GM18517 (cell line): ENCODE results near the gene PLEKHG4B.
"Not testable (repeated sequence)": the region's sequence is repeated elsewhere in the genome, so short reads cannot be mapped to it uniquely, and the experiment has no call there.

ENCODE experiments used
- ATAC-seq: cut with Tn5 transposase; IDR thresholded peaks from one replicate; pipeline ENCODE4 v1.9.1; 2021; ENCODE audit warnings: mild to moderate bottlenecking, moderate library complexity; ENCODE audit not compliant: unreplicated experiment

PLEKHG4B gene

DNA sequence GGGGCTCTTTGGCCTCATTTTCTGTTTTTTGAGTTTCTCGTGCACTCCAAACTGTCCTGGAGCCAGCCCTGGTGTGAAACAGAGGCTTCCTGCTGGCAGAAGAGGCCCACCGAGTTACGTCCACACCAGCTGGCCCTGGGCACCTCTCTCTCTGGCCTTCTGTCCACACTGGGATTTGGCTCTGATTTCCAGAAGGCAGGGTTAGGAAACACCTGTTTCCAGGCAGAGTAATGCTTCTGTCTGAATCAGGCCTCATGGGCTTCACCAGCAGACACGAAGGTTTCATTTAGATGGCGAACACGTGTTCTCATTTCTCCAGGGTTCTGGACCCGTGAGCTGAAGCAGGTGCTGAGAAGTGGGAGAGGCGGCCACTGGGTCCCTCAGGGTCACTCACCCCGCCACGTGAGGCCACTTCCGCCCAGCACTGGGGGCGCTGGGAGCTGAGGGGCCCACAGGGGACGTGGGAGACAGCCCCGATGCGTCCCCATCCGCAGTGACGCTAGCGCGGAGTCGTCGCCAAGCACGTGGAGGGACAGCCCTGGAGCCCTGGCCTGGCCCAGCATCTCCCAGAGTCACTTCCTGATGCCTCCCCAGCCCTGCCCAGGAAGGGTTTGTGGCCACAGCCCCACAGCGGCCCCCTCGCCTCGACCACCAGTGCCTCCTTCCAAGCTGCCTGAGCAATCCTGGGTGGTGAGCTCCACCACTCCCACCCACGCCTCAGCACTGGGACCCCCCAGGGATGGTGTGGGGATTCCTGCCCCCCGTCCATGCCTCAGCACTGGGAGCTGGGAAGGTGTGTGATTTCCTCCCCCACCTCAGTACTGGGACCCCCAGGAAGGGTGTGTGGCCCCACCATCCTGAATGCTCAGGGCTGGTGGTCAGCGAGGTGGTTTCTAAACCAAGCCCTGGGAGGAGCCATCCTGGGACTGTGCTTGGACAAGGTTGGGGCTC lies 94.4 kb downstream of the PLEKHG4B start:
- ATAC-seq: no peak

DNA sequence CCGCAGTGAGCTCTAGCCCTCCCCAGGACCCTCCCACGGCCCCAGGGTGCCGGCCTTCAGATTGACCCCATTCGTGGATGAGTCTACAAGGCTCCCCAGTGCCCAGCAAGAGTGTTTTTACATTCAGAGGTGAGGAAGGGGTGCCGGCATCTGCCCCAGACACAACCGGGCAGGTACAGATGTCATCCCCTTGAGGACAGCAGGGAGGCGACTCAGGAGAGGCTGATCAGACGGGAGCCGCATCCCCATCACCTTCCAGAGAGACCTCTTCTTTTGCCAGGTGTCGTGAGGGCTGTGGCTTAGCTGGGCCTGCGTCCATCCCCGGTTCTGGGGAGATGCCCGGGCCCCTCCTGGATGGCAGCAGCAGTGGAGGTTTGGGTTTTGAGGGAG lies 95.1 kb downstream of the PLEKHG4B start:
- no peak for ATAC-seq

DNA sequence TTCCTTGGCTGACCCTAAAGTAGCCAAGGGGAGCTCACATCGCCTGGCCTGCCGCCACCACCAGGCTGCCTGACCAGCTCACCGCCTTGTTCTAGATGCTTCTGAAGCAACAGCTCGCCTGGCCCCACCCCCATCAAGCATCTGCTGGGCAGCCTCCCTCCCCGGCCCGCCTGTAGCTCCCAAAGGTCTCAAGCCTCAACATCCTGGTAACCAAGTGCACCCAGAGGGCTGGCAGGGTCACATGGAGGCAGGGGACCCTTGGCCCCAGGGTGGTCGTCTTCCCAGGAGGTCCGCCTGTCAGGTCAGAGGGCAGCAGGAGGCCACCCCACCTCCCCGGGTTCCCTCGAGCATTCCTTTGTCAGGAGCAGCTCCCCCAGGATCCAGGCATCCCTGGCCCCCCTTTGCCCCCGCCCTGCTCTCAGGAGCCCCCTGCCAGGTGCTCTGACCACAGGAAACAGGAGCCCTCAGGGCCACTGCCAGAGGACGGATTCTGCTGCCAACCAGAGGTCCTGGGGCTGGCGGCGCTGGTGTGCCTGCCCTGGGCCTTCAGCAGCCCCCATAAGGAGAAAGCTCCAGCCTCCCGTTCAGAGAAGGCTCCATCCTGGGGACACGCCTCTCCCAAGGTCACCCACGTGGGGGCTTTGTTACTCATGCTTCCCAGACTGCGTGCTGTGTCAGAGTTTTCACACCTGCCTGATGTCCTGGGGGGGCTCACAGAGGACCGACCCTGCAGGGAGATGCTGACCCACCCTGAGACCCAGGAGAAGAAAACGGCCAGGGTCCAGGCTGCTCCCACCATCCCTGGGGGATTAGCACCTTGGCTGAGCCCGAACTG lies 95.9 kb downstream of the PLEKHG4B start:
- ATAC-seq: no peak

DNA sequence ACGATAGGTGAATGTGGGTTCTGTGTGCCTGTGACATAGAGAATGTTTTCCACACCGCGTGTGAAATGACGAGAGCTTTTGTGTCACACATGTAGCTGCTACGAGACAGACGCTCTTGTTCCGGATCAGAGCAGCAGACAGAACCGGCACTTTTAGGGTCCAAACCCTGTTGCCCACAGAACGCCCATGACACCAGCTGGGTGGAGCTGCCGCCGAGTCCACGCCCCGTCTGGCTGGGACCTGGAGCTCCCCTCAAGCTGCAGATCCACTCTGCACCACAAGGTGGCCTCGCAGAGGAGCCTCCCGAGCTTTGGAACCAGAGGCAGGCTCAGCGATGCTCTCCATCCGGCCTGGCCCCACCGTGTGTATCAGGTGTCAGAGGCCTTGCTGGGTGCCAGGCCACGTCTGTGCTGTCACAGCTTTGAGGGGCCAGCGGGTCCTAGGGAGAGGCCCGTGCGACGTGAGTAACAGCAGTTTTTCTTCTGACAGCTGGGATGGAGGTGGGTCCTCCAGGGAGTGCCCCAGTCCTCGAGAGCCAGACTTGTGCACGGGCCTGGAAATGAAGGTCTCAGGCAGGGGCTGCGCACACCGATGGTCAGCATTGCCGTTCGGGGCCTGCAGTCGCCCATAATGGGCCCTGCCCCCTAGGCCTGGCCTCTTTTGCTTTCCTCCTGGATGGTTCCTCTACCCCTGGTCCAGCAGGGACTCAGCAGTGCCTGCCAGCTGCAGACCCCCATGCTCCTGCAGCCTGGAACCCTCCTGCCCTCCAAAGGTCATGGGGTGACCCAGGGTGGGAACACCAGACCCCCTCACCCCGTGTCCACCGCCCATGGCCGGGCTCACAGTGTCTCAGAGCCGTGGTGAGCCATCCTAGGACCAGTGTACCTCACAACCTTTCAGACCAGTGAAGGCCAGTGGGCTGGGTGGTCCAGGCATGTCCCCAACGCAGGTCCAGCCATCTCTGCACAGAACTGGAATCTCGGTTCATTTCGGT lies 96.8 kb downstream of the PLEKHG4B start:
- peak; percentile 76 for ATAC-seq

DNA sequence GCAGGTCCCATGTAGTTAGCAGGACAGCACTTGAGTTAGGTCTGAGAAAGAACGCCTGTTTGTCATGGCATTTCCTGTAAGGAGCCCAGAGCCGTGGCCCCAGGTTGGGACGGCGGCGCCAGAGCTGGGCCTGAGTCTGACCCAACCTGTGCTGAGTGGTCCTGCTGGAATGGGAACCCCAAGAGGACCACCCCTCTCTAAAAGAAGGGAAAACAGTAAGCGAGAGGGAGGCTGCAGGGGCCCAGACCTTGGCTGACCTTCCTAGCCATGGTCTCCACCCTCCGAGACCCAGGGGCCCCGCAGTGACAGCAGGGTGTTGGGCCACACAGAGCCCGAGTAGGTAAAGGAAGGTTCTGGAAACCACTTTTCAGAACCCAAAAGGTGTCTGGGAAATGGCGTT lies 97.5 kb downstream of the PLEKHG4B start:
- ATAC-seq: no peak

DNA sequence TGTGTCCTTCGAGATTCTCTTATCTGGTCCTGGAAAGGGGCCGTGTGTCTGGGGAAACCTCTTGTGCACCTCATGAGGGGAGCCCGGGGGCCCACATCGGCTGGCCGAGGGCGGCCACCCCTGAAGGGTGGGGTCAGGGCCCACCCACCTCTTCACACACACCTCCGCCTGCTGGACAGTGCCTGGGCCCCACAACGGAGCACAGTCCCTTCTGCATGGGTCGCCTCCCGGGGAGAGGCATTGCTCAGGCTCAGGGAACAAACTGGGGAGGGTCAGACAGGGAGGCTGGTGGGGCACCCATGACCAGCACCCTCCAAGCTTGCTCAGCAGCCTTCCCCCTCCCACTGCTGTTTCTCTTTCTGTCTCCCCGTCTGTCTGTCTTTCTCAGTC lies 98.0 kb downstream of the PLEKHG4B start:
- no peak for ATAC-seq

DNA sequence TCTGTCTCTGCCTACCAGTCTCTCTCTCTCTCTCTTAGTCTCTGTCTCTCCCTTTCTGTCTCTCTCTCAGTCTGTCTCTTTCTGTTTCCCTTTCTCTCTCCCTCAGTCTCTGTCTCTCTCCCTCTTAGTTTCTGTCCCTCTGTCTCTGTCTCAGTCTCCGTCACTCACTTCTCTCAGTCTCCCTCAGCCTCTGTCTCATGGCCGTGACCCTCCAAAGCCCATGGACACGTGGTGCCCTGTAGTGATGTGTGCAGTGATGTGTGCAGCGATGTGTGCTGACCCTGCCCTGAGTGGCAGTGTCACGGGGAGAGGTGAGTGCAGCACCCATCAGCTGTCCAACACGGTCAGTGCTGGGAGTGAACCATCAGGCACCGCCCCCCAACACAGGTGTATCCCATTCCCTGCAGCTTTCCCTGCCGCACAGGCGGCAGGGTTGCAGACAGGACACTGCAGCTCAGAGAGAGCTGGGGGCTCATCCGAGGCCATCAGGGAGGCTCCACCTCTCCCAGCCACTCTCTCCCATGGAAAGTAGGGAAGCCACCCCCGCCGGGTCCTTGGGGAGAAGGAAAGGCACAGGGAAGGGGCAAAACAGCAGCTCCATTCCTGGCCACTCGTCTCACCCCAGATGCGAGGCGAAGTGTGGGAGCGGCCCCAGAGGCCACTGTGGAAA lies 98.5 kb downstream of the PLEKHG4B start:
- peak; percentile 55 for ATAC-seq

DNA sequence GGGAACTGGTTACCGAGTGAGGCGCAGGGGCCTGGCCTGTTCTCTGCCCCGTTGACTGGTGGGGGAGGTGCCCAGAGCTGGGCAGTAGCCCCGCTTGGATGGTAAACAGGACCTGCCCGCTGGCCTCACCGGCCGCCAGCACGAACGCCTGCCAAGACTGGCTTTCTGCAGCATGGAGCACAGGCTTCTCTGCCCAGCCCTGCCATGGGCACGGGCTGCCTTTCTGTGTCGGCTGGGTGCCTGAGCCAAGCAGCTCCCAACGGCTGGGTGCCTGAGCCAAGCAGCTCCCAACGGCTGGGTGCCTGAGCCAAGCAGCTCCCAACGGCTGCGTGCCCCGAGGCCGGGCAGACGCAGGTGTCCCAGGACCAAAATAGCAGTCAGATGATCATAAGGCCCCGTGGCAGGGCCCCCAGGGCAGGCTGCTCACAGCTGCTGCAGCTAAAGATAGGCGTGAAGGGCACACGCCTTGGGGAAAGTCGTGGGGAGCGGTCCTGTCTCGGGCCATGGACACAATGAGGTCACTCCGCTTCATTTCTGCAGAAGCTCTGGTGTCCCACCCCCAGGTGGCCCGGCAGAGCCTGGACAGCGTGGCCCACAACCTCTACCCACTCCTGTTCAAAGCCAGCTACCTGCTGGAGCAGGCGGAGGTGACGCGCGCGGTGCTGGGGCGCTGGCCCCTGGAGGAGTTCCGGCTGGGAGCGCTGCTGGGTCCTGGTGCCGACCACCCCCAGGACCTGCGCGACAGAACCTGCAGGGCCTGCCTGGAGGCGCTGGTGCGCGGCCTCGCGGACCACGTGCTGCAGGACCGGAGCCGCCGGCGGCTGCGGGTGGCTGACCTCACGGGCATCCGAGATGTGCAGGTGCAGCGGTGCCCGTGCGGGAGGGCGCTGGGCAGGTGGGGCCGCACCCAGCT lies 99.3 kb downstream of the PLEKHG4B start, which contains the start of gene LRRC14B:
Gene LRRC14B, plus strand, starts transcription at position 460 of the 913 bp plus-strand sequence. Its CDS starts 44 bp downstream, at position 504.
- peak; percentile 52 for ATAC-seq

DNA sequence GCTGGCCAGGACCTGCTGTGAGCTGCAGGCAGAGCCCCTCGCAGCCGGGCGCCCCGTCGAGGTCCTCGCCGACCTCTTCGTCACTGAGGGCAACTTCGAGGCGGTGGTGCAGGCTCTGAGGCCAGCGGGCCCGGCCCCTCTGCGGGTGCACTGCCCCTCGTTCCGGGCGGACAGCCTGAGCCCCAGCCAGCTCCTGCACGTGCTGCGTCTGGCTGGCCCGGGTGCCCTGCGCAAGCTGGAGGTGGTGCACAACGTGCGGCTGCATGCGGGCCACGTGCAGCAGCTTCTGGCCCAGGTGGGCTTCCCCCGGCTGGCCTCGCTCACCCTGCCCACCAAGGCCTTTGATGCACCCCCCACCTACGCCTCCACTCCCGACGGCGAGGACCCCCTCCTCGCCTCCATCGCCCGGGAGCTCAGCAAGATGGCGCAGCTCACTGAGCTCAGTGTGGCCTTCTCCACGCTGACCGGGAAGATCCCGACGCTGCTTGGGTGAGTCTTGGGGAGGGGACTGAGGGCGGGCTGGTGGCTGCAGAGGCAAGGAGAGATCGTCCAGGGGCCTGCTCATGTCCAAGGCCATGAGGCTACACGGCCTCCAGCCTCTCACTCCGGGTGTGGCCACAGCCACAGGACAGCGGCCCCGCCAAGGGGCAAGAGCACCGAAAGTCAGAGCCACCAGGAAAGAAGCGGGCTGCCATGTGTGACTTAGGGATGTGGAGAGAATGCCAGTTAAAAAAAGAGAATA lies 100.2 kb downstream of the PLEKHG4B start:
- ATAC-seq: no peak

DNA sequence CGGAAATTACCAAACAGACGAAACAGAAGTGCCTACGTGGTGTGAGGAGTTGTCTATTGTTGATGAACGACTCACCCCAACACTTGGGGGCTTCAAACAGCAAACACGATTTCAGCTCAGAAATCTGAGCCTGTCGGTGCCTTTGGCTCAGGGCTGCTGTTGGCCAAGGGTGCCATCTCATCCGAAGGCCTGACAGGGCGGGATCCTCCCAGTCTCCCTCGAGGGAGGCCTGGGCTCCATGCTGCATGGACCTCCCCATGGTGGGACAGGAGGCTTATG lies 100.7 kb downstream of the PLEKHG4B start:
- ATAC-seq: no peak

DNA sequence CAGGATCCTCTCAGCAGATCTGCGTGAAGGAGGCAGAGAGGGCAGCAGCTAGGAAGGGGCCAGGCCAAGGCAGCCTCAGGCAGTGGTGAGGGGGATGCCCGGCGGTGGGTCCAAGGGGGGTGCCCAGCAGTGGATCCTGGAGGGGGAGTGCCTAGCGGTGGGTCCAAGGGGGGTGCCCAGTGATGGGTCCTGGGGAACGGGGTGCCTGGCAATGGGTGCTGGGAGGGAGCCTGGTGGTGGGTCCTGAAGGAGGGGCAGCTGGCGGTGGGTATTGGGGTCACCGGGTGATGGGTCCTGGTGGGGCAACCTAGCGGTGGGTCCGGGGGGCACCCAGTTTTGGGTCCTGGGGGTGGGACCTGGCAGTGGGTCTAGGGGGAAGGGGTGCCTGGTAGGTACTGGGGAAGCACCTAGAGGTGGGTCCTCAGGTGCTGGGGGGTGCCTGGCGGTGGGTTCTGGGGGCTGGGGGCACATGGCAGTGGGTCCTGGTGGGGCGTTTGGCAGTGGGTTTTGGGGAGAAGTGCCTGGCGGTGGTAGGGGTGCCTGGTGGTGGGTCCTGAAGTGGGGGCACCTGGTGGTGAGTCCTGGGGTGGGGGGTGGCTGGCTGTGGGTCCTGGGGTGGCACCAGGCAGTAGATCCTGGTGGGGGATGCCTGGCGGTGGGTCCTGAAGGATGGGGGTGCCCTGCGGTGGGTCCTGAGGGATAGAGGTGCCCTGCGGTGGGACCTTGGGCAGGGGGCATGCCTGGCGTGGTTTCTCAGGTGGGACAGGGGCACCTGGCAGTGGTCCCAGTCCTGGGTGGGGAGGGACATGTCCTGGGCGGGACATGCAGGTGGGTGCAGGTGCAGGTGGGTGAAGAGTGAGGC lies 101.2 kb downstream of the PLEKHG4B start:
- no peak for ATAC-seq

DNA sequence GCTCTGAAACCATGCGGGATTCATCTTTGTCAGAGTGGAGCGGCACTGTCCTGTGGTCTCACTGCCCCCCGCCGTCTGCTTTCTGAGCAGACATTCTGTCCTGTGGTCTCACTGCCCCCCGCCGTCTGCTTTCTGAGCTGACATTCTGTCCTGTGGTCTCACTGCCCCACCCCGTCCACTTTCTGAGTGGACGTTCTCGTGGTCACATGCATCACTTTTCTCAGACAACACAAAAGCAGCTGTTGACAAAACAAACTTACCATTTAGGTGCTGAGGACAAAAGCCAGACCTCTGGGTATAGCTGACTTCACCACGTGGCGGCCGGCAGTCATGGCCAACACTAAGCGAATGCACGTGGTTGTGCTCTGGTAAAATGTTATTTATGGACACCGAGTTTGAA lies 102.1 kb downstream of the PLEKHG4B start:
- no peak for ATAC-seq

DNA sequence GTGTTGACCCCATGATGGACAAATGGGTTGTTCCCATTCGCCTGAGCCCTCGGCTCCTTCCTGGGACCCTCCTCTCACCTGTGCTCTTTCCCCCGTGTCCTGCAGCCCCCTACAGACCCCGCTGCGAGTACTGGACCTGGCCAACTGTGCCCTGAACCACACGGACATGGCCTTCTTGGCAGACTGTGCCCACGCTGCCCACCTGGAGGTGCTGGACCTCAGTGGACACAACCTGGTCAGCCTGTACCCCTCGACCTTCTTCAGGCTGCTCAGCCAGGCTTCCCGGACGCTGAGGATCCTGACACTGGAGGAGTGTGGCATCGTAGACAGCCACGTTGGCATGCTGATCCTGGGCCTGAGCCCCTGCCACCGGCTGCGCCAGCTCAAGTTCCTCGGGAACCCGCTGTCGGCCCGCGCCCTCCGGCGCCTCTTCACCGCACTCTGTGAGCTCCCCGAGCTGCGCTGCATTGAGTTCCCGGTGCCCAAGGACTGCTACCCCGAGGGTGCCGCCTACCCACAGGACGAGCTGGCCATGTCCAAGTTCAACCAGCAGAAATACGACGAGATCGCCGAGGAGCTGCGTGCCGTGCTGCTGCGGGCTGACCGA lies 102.7 kb downstream of the PLEKHG4B start:
- no peak for ATAC-seq

DNA sequence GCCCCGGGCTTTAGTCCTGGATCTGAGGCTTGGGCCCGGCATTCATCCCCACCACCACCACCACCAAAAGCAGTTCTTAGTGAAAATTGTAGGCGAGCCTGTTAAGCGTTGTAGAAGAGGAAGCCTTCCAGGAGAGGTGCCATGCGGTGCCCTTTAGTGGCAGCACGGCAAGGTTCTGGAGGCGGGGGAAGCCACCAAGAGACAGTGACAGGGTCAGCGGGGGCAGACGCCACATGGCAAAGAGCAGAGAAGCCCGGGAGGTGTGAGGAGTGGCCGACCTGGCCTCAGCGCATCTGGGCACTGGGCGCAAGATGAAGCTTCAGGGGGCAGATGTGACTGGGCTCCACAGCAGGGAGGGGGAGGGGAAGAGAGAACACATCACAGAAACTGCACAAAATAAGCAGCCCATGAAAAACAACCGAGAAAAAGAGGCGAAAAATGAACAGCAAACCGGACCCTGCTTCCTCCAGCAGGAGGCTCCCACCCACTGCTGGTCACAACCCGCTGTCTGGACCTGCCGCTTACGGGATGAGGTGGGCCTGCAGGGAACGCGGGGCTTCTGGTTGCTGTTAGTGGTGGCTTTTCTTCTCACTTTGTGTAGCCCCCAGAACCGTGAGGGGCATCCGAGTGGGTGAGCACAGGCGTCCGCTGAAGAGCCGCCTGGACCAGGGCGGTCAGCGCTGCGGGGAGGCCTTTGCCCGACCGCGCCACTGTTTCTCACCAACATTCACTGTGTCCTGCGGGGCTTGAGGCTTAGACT lies 103.6 kb downstream of the PLEKHG4B start:
- ATAC-seq: no peak

DNA sequence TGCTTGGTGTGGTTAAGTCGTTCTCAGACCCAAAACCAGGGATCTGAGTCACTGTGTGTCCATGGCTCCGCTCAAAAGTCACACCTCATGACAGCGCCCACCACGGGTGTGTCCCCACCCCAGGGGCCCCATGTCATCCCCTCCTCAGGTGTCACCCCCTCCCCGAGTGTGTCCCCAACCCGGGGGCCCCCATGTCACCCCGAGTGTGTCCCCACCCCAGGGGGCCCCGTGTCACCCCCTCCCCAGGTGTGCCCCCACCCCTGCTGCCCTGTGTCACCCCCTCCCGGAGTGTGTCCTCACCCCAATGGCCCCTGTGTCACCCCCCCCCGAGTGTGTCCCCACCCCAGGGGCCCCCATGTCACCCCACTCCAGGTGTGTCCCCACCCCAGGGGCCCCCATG lies 104.4 kb downstream of the PLEKHG4B start:
- ATAC-seq: no peak

DNA sequence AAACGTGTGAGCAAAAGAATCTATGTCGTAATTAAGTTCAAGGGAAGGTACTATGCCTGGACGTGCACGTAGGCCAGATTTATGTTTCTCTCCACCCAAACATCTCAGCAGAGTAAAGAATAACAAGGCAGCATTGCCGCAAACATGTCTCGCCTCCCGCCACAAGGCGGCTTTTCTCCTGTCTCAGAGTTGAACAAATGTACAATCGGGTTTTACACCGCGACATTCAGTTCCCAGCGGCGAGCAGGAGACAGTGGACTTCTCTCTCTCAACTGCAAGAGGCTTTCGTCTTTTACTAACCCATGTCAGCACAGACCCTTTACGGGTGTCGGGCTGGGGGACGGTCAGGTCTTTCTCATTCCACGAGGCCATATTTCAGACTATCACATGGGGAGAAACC lies 105.1 kb downstream of the PLEKHG4B start:
- not testable (repeated sequence) for ATAC-seq
